Measurements from ENCODE around the gene ALPP. TPM values are rescaled to one million over a fixed set of nuclear protein-coding genes. Genes with fewer than 3 reads are reported as not detected.
A peak's percentile ranks its signal among the peaks of the same experiment; 100 is the strongest.
"Not testable (repeated sequence)": the region's sequence is repeated elsewhere in the genome, so short reads cannot be mapped to it uniquely, and the experiment has no call there.

ALPP gene
- total and polyA plus RNA-seq, 7 donors: not detected

DNA sequence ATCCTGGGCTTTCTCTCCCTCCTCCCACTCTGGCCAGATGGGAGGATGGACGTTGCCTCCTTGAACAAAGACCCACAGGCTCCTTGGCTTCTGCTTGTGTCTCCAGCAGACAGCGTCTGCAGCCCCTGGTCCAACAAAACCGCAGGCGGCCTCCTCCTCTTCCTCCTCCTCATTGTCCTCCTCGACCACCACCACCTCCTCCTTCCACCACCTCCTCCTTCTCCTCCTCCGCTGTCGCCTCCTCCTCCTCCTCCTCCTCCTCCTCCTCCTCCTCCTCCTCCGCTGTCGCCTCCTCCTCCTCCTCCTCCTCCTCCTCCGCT, 45.7 kb upstream of the ALPP start:
- ATAC-seq: no peak
- intact Hi-C loops (cut with DNase I): loop anchor here in 1 of 2 donors (10.0 kb wide), 1 partner anchor 102 kb away; no protein-coding TSS in a partner anchor
- Histone ChIP-seq H3K4me1 (no peaks in the 10 kb centered on the region), H3K9me3 (no peaks in the 10 kb centered on the region), H3K4me3 (no peak overlapping the region), H3K27me3 (ENCODE audit: insufficient read depth in 3 of 3, low read length in 2 of 3) (no peaks in the 10 kb centered on the region), H3K36me3 (ENCODE audit: insufficient read depth in 1 of 2, low read depth in 1 of 2) (no peaks in the 10 kb centered on the region), H3K27ac (no peak overlapping the region)
- DNase-seq: no peak
- WGBS, 3 donors: 60 to 88% (median 79%) methylated on average over 2 to 7 of the region's 10 CpGs
- TF ChIP-seq, protein P1, sequence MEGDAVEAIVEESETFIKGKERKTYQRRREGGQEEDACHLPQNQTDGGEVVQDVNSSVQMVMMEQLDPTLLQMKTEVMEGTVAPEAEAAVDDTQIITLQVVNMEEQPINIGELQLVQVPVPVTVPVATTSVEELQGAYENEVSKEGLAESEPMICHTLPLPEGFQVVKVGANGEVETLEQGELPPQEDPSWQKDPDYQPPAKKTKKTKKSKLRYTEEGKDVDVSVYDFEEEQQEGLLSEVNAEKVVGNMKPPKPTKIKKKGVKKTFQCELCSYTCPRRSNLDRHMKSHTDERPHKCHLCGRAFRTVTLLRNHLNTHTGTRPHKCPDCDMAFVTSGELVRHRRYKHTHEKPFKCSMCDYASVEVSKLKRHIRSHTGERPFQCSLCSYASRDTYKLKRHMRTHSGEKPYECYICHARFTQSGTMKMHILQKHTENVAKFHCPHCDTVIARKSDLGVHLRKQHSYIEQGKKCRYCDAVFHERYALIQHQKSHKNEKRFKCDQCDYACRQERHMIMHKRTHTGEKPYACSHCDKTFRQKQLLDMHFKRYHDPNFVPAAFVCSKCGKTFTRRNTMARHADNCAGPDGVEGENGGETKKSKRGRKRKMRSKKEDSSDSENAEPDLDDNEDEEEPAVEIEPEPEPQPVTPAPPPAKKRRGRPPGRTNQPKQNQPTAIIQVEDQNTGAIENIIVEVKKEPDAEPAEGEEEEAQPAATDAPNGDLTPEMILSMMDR (IDR thresholded peaks at IDR 0.05): no peak

DNA sequence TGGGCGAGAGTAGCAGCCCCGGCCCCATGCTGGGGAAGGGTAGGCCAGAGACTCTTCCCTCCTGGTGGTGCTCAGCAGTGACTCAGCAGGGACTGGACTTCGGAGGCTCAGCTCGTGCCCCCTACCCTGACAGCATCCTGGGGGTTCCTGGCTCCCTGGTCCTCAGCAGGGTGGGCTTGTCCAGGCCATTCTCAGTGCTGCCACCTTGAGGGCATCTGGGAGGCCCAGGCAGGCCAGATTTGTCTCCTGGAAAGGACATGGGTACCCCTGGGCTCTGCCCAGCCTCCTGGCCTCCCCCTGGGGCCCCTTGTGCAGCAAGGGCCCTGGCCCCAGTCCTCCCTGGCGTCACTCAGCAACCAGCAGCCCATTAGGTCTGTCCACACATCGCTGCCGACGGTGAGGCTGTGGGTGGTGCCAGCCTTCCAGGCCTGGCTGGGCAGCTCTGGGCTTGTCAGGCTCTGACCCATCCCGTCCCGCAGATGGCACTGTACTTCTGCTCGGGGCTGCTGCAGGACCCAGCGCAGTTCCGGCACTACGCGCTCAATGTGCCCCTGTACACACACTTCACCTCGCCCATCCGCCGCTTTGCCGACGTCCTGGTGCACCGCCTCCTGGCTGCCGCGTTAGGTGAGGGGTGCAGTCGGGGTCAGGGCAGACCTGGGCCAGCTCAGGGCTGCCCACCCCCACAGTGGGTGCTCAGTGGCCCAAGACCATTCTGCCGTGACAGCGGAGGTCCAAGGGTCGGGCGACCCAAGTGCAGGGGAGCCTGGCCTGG, 45.0 kb upstream of the ALPP start:
- intact Hi-C loops (cut with DNase I): loop anchor here in 1 of 2 donors (10.0 kb wide), 1 partner anchor 101 kb away; no protein-coding TSS in a partner anchor
- no peaks in the 10 kb centered on the region for H3K9me3 ChIP-seq
- H3K27me3 ChIP-seq (ENCODE audit: insufficient read depth in 3 of 3, low read length in 2 of 3): no peaks in the 10 kb centered on the region
- H3K4me3 ChIP-seq: no peak overlapping the region
- WGBS, 3 donors: 93 to 97% (median 94%) methylated on average over 26 to 28 of the region's 28 CpGs
- no peaks in the 10 kb centered on the region for H3K36me3 ChIP-seq (ENCODE audit: insufficient read depth in 1 of 2, low read depth in 1 of 2)
- no peak overlapping the region for H3K27ac ChIP-seq
- DNase-seq (peak in 1 of 2 donors; percentile 50), ATAC-seq (no peak)
- TF ChIP-seq, protein P1 (IDR thresholded peaks at IDR 0.05): no peak
- no peaks in the 10 kb centered on the region for H3K4me1 ChIP-seq

DNA sequence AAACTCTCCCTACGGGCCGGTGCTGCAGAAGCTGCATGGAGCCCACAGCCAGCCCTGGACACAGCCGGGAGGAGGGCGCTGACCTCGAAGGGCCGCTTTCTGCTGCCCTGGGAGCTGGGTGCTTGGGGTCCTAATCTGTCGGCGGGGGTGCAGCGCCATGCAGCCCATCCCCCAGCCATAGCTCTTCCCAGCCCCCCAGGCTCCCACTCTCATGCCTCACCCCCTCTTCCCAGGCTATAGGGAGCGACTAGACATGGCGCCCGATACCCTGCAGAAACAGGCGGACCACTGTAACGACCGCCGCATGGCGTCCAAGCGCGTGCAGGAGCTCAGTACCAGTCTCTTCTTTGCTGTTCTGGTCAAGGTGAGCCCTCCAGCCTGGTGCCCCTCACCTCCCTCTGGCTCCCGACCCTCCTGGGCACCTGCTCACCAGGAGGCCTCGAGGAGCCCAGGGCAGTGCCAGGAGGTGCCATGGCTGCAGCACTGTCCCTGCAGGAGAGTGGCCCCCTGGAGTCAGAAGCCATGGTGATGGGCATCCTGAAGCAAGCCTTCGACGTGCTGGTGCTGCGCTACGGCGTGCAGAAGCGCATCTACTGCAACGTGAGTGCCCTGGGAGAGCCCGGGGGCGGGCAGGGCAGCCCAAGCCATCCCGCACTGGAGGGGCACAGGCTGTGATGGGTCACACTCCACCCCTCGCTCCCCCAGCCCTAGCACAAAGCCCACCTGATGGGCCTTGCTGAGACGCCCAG, 44.2 kb upstream of the ALPP start:
- 93 to 96% (median 94%) methylated on average over 28 to 30 of the region's 33 CpGs for WGBS, 3 donors
- not testable (repeated sequence) for H3K27ac ChIP-seq; H3K36me3 ChIP-seq (ENCODE audit: insufficient read depth in 1 of 2, low read depth in 1 of 2); H3K27me3 ChIP-seq (ENCODE audit: insufficient read depth in 3 of 3, low read length in 2 of 3); ATAC-seq; H3K4me1 ChIP-seq; H3K9me3 ChIP-seq; H3K4me3 ChIP-seq
- intact Hi-C loops (cut with DNase I): loop anchor here in 1 of 2 donors (10.0 kb wide), 1 partner anchor 100 kb away; no protein-coding TSS in a partner anchor
- DNase-seq: peak in 1 of 2 donors; percentile 29

DNA sequence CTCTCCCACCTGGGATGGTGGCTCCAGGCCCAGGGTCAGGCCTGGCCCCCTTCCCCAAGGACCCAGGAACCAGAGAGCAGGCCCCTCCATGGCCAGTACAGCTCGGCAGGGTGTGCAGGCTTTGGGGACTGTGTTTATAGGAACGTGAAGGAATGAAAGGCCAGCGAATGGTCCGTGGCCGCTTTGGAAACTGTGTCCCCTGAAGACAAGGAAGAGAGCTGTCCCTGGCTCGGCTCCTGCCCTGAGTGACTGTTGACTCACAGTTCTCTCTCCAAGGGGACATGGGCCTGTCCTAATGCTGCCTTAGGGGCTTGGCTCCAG, 43.7 kb upstream of the ALPP start:
- ATAC-seq; H3K4me3 ChIP-seq; H3K4me1 ChIP-seq; H3K27ac ChIP-seq; DNase-seq; H3K27me3 ChIP-seq (ENCODE audit: insufficient read depth in 3 of 3, low read length in 2 of 3); H3K36me3 ChIP-seq (ENCODE audit: insufficient read depth in 1 of 2, low read depth in 1 of 2); H3K9me3 ChIP-seq: not testable (repeated sequence)
- WGBS, 3 donors: 89% methylated on average over 5 to 6 of the region's 6 CpGs
- intact Hi-C loops (cut with DNase I): loop anchor here (5.0 to 10.0 kb wide), 2 partner anchors 97 to 100 kb away; no protein-coding TSS in a partner anchor

DNA sequence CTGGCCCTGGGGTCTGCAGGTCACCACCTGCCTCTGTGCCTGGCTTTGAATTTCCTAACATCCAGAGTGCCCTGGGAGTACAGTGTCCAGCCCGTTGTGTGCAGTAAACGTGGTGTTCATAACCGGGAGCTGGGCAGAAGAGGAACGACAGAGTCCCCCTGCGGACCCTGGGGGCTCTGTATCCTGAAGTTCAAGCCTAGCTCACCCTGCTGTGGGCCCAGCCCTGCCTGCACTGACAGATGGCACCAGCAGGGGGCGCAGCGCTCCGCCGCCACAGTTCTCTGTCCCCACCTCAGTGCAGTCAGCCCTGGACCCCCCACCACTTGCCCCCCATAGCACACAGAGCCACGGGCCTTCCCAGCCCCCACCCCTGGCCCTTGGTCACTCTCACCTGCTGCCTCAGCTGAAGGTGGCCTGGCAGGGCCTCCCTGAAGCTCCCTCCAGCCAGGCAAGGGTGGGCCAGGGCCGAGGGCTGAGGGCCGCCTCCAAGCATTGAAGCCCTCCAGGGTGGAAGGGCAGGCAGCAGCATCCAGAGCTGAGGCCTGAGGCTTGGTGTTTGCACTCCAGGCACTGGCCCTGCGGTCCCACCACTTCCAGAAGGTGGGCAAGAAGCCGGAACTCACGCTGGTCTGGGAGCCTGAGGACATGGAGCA, 43.2 kb upstream of the ALPP start:
- ATAC-seq (peak; percentile 43 to 71 (median 52)), DNase-seq (peak in 1 of 2 donors; percentile 42)
- intact Hi-C loops (cut with DNase I): loop anchor here (5.0 to 10.0 kb wide), 2 partner anchors 97 to 99 kb away; no protein-coding TSS in a partner anchor
- not testable (repeated sequence) for H3K4me3 ChIP-seq; H3K27me3 ChIP-seq (ENCODE audit: insufficient read depth in 3 of 3, low read length in 2 of 3); H3K9me3 ChIP-seq; H3K36me3 ChIP-seq (ENCODE audit: insufficient read depth in 1 of 2, low read depth in 1 of 2); H3K4me1 ChIP-seq; H3K27ac ChIP-seq
- 60 to 66% (median 64%) methylated on average over 10 to 15 of the region's 15 CpGs for WGBS, 3 donors
- TF ChIP-seq, protein P1 (IDR thresholded peaks at IDR 0.05): peak; percentile 64

Measured in psoas muscle (tissue), 8 donors.